Subcutaneous abdominal adipose tissue (tissue), 5 donors: Measurements from ENCODE around the gene SNX6.
"Not testable (repeated sequence)": the region's sequence is repeated elsewhere in the genome, so short reads cannot be mapped to it uniquely, and the experiment has no call there.

Experiments
- H3K27ac ChIP-seq: one replicate; pipeline ENCODE4 v1.7.0; 2013; ENCODE audit warnings: low read depth, mild to moderate bottlenecking, inconsistent platforms, low read length, moderate library complexity
- H3K27me3 ChIP-seq, 5 donors: one replicate each; pipeline ENCODE4 v1.7.0; 2013; ENCODE audit warnings: low read length in 5 of 5, inconsistent platforms in 1 of 5; ENCODE audit not compliant: control insufficient read depth in 5 of 5, insufficient read depth in 4 of 5
- H3K36me3 ChIP-seq, 5 donors: one replicate each; pipeline ENCODE4 v1.7.0; 2013; ENCODE audit warnings: low read length in 5 of 5; ENCODE audit not compliant: control insufficient read depth in 5 of 5, insufficient read depth in 5 of 5
- H3K4me1 ChIP-seq, 5 donors: one replicate each; pipeline ENCODE4 v1.7.0; 2013; ENCODE audit warnings: low read length in 5 of 5, mild to moderate bottlenecking in 3 of 5, moderate library complexity in 1 of 5; ENCODE audit not compliant: control insufficient read depth in 5 of 5, insufficient read depth in 5 of 5
- H3K4me3 ChIP-seq, 5 donors: one replicate each; pipeline ENCODE4 v1.7.0; 2013; ENCODE audit warnings: low read length in 5 of 5, low read depth in 1 of 5
- H3K9ac ChIP-seq, 5 donors: one replicate each; pipeline ENCODE4 v1.7.0; 2013; ENCODE audit warnings: low read length in 5 of 5, mild to moderate bottlenecking in 4 of 5, moderate library complexity in 3 of 5
- H3K9me3 ChIP-seq, 5 donors: one replicate each; pipeline ENCODE4 v1.7.0; 2013; ENCODE audit warnings: low read length in 5 of 5; ENCODE audit not compliant: control insufficient read depth in 5 of 5
- donor health status: healthy.
- donor health status: healthy.
- donor health status: healthy.
- donor health status: healthy.
- donor health status: healthy.

Gene SNX6

GRCh38 chr14:34662561-34663088 is 32.7 kb upstream of the SNX6 start:
- Histone ChIP-seq H3K4me3 (no peak overlapping the region), H3K4me1 (peaks cover 0 to 7% (median 0%) of the 10 kb centered on the region in 5 donors), H3K27me3 (no peaks in the 10 kb centered on the region), H3K9ac (no peak overlapping the region), H3K36me3 (no peaks in the 10 kb centered on the region), H3K9me3 (peaks cover 0 to 6% (median 2%) of the 10 kb centered on the region in 5 donors), H3K27ac (no peak overlapping the region)

GRCh38 chr14:34660796-34661195 is 30.8 kb upstream of the SNX6 start:
- Histone ChIP-seq H3K27ac (no peak overlapping the region), H3K27me3 (no peaks in the 10 kb centered on the region), H3K9ac (no peak overlapping the region), H3K9me3 (peaks cover 0 to 6% (median 2%) of the 10 kb centered on the region in 5 donors), H3K36me3 (no peaks in the 10 kb centered on the region), H3K4me3 (no peak overlapping the region), H3K4me1 (peaks cover 0 to 3% (median 0%) of the 10 kb centered on the region in 5 donors)

- Histone ChIP-seq H3K4me3 (no peak overlapping the region), H3K9ac (no peak overlapping the region), H3K27ac (no peak overlapping the region), H3K4me1 (no peaks in the 10 kb centered on the region), H3K9me3 (peaks cover 0 to 8% (median 6%) of the 10 kb centered on the region in 5 donors), H3K36me3 (no peaks in the 10 kb centered on the region), H3K27me3 (no peaks in the 10 kb centered on the region)
Measured at GRCh38 chr14:34655959-34656358, 26.0 kb upstream of the SNX6 start.

- H3K4me3 ChIP-seq, H3K36me3 ChIP-seq, H3K9me3 ChIP-seq, H3K27ac ChIP-seq, H3K4me1 ChIP-seq, H3K27me3 ChIP-seq, H3K9ac ChIP-seq: not testable (repeated sequence)
Measured at GRCh38 chr14:34653073-34653472, 23.1 kb upstream of the SNX6 start.

- not testable (repeated sequence) for H3K36me3 ChIP-seq, H3K27me3 ChIP-seq, H3K4me3 ChIP-seq, H3K9me3 ChIP-seq, H3K9ac ChIP-seq, H3K27ac ChIP-seq, H3K4me1 ChIP-seq
Measured at GRCh38 chr14:34652348-34652747, 22.4 kb upstream of the SNX6 start.

GRCh38 chr14:34650786-34651584 is 21.0 kb upstream of the SNX6 start:
- Histone ChIP-seq H3K4me3 (no peak overlapping the region), H3K4me1 (peaks cover 0 to 4% (median 0%) of the 10 kb centered on the region in 5 donors), H3K36me3 (no peaks in the 10 kb centered on the region), H3K27me3 (no peaks in the 10 kb centered on the region), H3K9me3 (peaks cover 0 to 9% (median 3%) of the 10 kb centered on the region in 5 donors), H3K27ac (no peak overlapping the region), H3K9ac (no peak overlapping the region)

- H3K4me1 ChIP-seq, H3K9me3 ChIP-seq, H3K9ac ChIP-seq, H3K27ac ChIP-seq, H3K4me3 ChIP-seq, H3K27me3 ChIP-seq, H3K36me3 ChIP-seq: not testable (repeated sequence)
Measured at GRCh38 chr14:34650006-34650405, 20.1 kb upstream of the SNX6 start.

GRCh38 chr14:34649344-34649743 is 19.4 kb upstream of the SNX6 start:
- no peak overlapping the region for H3K27ac ChIP-seq
- no peak overlapping the region for H3K9ac ChIP-seq
- peaks cover 0 to 9% (median 3%) of the 10 kb centered on the region in 5 donors for H3K9me3 ChIP-seq
- no peaks in the 10 kb centered on the region for H3K36me3 ChIP-seq
- H3K27me3 ChIP-seq: no peaks in the 10 kb centered on the region
- H3K4me3 ChIP-seq: no peak overlapping the region
- H3K4me1 ChIP-seq: peaks cover 0 to 4% (median 0%) of the 10 kb centered on the region in 5 donors

- H3K27ac ChIP-seq: no peak overlapping the region
- no peaks in the 10 kb centered on the region for H3K27me3 ChIP-seq
- no peak overlapping the region for H3K4me3 ChIP-seq
- H3K9ac ChIP-seq: no peak overlapping the region
- peaks cover 0 to 4% (median 0%) of the 10 kb centered on the region in 5 donors for H3K4me1 ChIP-seq
- no peaks in the 10 kb centered on the region for H3K36me3 ChIP-seq
- H3K9me3 ChIP-seq: peaks cover 0 to 9% (median 0%) of the 10 kb centered on the region in 5 donors
Measured at GRCh38 chr14:34646570-34647255, 16.8 kb upstream of the SNX6 start.

GRCh38 chr14:34643361-34643760 is 13.4 kb upstream of the SNX6 start:
- H3K9ac ChIP-seq: no peak overlapping the region
- no peak overlapping the region for H3K4me3 ChIP-seq
- H3K36me3 ChIP-seq: no peaks in the 10 kb centered on the region
- H3K9me3 ChIP-seq: no peaks in the 10 kb centered on the region
- no peaks in the 10 kb centered on the region for H3K27me3 ChIP-seq
- H3K4me1 ChIP-seq: peaks cover 0 to 7% (median 3%) of the 10 kb centered on the region in 5 donors
- H3K27ac ChIP-seq: no peak overlapping the region
